Measurements from ENCODE around the gene MAP3K5.

Gene MAP3K5

DNA sequence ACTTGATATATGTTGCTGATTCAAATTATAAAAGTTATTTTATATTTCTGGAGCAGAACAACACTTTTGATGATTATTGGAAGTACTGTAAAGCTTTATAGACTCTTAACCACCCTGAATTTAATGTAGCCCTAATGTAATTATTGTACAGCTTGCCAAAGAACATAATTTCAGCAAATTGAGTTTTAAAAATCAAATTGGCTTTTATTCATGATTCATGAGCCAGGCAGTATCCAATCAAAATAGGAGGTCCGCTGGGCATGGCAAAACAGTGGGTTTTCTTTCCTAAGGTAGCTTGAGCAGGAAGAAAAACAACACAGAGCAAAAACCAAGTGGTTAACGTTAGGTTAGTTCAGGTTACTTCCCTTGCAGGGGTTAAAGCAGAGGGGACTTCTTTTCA lies 177.3 kb downstream of the MAP3K5 start:
- no peak overlapping the region for H3K4me3 ChIP-seq (ENCODE audit: low read depth, low read length)
- no peak for DNase-seq (ENCODE audit: low read depth)
- TF ChIP-seq CTCF (IDR thresholded peaks at IDR 0.05; ENCODE audit: insufficient read depth, low read depth, low read length, missing control alignments), result no peak

DNA sequence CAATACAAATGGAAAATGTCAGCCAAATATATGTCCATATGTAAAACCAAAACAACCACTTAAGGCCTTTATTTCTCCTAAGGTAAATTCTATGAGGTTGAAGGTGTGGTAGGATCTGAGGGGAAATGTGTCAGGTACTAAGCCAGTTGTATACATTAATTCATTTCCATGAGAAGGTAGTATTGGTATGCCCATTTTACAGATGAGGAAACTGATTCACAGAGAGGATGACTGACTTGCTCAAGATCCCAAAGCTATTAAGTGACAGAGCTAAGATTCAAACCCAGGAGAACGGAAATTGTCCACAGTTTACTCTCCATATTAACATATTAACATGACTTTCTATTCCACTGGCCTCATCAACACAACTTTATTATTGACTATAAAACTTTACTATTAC lies 177.9 kb downstream of the MAP3K5 start:
- TF ChIP-seq CTCF (IDR thresholded peaks at IDR 0.05; ENCODE audit: insufficient read depth, low read depth, low read length, missing control alignments), result no peak
- no peak for DNase-seq (ENCODE audit: low read depth)
- H3K4me3 ChIP-seq (ENCODE audit: low read depth, low read length), result no peak overlapping the region

GRCh38 chr6:136613477-136613876 lies 178.8 kb downstream of the MAP3K5 start:
- TF ChIP-seq CTCF (IDR thresholded peaks at IDR 0.05; ENCODE audit: insufficient read depth, low read depth, low read length, missing control alignments), result no peak
- H3K4me3 ChIP-seq (ENCODE audit: low read depth, low read length), result no peak overlapping the region
- DNase-seq (ENCODE audit: low read depth), result no peak

- no peak for DNase-seq (ENCODE audit: low read depth)
- TF ChIP-seq CTCF (IDR thresholded peaks at IDR 0.05; ENCODE audit: insufficient read depth, low read depth, low read length, missing control alignments), result no peak
These were observed 179.4 kb downstream of the MAP3K5 start for GRCh38 chr6:136612666-136613389.

GRCh38 chr6:136611746-136612145 lies 180.5 kb downstream of the MAP3K5 start:
- H3K4me3 ChIP-seq (ENCODE audit: low read depth, low read length), result no peak overlapping the region
- no peak for DNase-seq (ENCODE audit: low read depth)
- no peak for TF ChIP-seq CTCF (IDR thresholded peaks at IDR 0.05; ENCODE audit: insufficient read depth, low read depth, low read length, missing control alignments)

More at GRCh38 chr6:136612666-136613389, 179.4 kb downstream of the MAP3K5 start:
- H3K4me3 ChIP-seq (ENCODE audit: low read depth, low read length), result no peak overlapping the region

GRCh38 chr6:136611133-136611532 lies 181.1 kb downstream of the MAP3K5 start:
- no peak overlapping the region for H3K4me3 ChIP-seq (ENCODE audit: low read depth, low read length)
- no peak for DNase-seq (ENCODE audit: low read depth)
- TF ChIP-seq CTCF (IDR thresholded peaks at IDR 0.05; ENCODE audit: insufficient read depth, low read depth, low read length, missing control alignments), result no peak
